Parathyroid adenoma (tissue), 2 donors: ENCODE measurements around the gene NOC2L.
A peak's percentile ranks its signal among the peaks of the same experiment; 100 is the strongest.

Experiments
- H2AFZ ChIP-seq: fragments of 300-600 bp; sonication (generic); one replicate; pipeline ENCODE4 v1.7.0; 2017; ENCODE audit warnings: antibody characterized with exemption, mild to moderate bottlenecking
- H3K27ac ChIP-seq: fragments of 300-600 bp; sonication (generic); one replicate; pipeline ENCODE4 v1.7.0; 2017
- H3K27me3 ChIP-seq: fragments of 300-600 bp; sonication (generic); one replicate; pipeline ENCODE4 v1.7.0; 2017; ENCODE audit warnings: low read length; ENCODE audit not compliant: control insufficient read depth, insufficient read depth
- H3K36me3 ChIP-seq: fragments of 300-600 bp; sonication (generic); one replicate; pipeline ENCODE4 v1.7.0; 2017; ENCODE audit warnings: low read length; ENCODE audit not compliant: control insufficient read depth, insufficient read depth
- H3K4me1 ChIP-seq: fragments of 300-600 bp; sonication (generic); one replicate; pipeline ENCODE4 v1.7.0; 2017; ENCODE audit warnings: control low read depth
- H3K4me2 ChIP-seq: fragments of 300-600 bp; sonication (generic); one replicate; pipeline ENCODE4 v1.7.0; 2017; ENCODE audit warnings: low read length
- H3K4me3 ChIP-seq: fragments of 300-600 bp; sonication (generic); one replicate; pipeline ENCODE4 v1.7.0; 2017; ENCODE audit warnings: low read depth, low read length
- H3K79me2 ChIP-seq: fragments of 300-600 bp; sonication (generic); one replicate; pipeline ENCODE4 v1.7.0; 2017; ENCODE audit warnings: control low read depth
- H3K9ac ChIP-seq: fragments of 300-600 bp; sonication (generic); one replicate; pipeline ENCODE4 v1.7.0; 2017; ENCODE audit warnings: mild to moderate bottlenecking
- H3K9me3 ChIP-seq: fragments of 300-600 bp; sonication (generic); one replicate; pipeline ENCODE4 v1.7.0; 2017; ENCODE audit warnings: low read length; ENCODE audit not compliant: control insufficient read depth
- TF ChIP-seq, protein P1 (sequence below): fragments of 300-600 bp; sonication (generic); IDR thresholded peaks from one replicate; pipeline ENCODE4 v1.7.0; 2017; ENCODE audit warnings: antibody characterized with exemption, mild to moderate bottlenecking
- donor health status: primary hyperparathyroidism.

The NOC2L gene

DNA sequence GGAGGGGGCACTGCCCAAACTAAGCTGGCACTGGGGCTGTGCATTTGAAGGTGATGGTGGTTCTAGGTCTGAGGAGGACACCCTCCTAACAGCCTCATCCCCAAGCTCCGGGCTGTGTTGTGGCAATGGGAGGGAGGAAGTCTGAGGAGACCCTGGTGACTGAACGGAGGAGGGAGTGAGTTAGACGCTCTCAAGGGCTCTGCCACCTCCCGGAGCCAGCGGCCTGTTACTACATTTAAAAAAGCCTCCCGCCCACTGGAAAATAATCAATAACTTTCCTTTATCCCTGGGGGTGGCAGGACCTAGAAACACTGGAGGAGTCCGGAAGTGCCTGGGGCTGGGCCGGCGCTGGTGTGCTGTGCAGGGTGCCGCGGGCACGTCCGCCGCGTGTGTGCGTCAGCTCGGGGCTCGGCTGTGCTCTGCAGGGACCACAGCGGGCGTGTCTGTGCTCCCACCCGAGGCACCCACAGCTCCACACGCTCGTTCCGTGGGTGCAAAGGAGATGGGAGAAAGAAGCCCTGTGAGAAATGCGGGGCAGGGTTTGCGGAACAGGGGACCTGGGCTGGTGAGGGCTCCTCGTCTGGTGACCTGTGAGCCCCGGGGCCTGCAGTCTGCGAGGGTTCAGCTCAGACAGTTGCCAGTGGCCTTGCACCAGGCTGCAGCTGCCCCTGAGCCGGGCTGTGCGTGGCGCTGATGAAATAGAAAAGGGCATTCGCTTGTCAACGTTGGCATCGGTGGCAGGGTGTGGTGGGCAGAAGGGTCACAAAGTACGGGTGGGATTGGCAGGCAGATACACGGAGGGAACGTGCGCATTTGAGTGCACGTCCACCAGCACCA is 30.0 kb downstream of the NOC2L start:
- H3K4me3 ChIP-seq, result no peak overlapping the region
- no peaks in the 10 kb centered on the region for H3K4me1 ChIP-seq
- no peak overlapping the region for H3K9ac ChIP-seq
- TF ChIP-seq, protein P1, sequence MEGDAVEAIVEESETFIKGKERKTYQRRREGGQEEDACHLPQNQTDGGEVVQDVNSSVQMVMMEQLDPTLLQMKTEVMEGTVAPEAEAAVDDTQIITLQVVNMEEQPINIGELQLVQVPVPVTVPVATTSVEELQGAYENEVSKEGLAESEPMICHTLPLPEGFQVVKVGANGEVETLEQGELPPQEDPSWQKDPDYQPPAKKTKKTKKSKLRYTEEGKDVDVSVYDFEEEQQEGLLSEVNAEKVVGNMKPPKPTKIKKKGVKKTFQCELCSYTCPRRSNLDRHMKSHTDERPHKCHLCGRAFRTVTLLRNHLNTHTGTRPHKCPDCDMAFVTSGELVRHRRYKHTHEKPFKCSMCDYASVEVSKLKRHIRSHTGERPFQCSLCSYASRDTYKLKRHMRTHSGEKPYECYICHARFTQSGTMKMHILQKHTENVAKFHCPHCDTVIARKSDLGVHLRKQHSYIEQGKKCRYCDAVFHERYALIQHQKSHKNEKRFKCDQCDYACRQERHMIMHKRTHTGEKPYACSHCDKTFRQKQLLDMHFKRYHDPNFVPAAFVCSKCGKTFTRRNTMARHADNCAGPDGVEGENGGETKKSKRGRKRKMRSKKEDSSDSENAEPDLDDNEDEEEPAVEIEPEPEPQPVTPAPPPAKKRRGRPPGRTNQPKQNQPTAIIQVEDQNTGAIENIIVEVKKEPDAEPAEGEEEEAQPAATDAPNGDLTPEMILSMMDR, result no peak
- H3K9me3 ChIP-seq, result no peaks in the 10 kb centered on the region
- no peaks in the 10 kb centered on the region for H3K79me2 ChIP-seq
- no peak overlapping the region for H3K27ac ChIP-seq
- H3K27me3 ChIP-seq, result no peaks in the 10 kb centered on the region
- H3K4me2 ChIP-seq, result no peak overlapping the region
- H3K36me3 ChIP-seq, result no peaks in the 10 kb centered on the region
- H2AFZ ChIP-seq, result no peak overlapping the region

DNA sequence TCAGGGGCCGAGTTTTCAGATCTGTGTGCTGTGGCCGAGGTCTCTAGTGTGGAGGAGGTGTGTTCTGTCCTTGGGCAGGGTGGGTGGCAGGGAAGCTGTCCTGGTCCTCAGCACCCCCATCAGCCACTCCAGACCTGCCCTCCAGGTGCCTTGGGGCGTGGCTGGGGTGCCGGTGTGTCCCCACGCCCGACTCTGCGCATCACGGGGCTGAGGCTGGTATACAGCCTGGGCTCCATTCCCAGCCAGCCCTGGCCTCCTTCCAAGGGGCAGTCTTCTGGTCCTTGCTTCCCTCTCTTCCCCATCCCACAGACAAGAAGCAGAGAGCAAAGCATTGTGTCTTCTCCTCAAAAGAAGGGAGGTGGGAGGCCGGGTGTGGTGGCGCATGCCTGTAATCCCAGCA is 31.3 kb downstream of the NOC2L start:
- H3K27ac ChIP-seq, result no peak overlapping the region
- no peak overlapping the region for H3K4me3 ChIP-seq
- H3K79me2 ChIP-seq, result no peaks in the 10 kb centered on the region
- H2AFZ ChIP-seq, result no peak overlapping the region
- H3K4me2 ChIP-seq, result no peak overlapping the region
- TF ChIP-seq, protein P1, result no peak
- H3K27me3 ChIP-seq, result no peaks in the 10 kb centered on the region
- no peak overlapping the region for H3K9ac ChIP-seq
- H3K4me1 ChIP-seq, result no peaks in the 10 kb centered on the region
- H3K36me3 ChIP-seq, result no peaks in the 10 kb centered on the region
- no peaks in the 10 kb centered on the region for H3K9me3 ChIP-seq

DNA sequence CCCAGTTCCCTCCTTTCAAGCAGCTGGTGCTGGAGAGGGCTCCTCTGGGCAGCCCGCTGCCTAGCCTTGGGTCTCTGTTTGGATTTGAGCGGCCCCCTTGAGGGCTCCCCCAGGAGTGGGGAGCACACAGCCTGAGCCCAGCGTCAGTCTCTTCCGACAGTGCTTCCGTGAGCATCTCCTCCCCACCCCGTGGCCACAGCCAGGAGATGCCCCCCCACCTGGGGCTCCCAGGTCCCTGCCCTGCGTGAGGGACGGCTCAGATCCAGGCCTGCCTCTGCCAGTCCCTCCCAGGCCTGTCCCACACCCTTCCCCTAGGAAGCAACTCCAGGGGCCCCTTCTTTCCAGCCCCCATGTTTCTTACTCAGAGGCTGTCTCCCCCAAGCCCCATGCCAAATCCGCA is 31.8 kb downstream of the NOC2L start:
- H3K36me3 ChIP-seq, result no peaks in the 10 kb centered on the region
- H3K4me2 ChIP-seq, result no peak overlapping the region
- H3K9me3 ChIP-seq, result no peaks in the 10 kb centered on the region
- H3K4me3 ChIP-seq, result no peak overlapping the region
- no peaks in the 10 kb centered on the region for H3K4me1 ChIP-seq
- H3K79me2 ChIP-seq, result no peaks in the 10 kb centered on the region
- no peak overlapping the region for H3K9ac ChIP-seq
- no peak overlapping the region for H2AFZ ChIP-seq
- no peaks in the 10 kb centered on the region for H3K27me3 ChIP-seq
- no peak overlapping the region for H3K27ac ChIP-seq
- TF ChIP-seq, protein P1, result no peak

DNA sequence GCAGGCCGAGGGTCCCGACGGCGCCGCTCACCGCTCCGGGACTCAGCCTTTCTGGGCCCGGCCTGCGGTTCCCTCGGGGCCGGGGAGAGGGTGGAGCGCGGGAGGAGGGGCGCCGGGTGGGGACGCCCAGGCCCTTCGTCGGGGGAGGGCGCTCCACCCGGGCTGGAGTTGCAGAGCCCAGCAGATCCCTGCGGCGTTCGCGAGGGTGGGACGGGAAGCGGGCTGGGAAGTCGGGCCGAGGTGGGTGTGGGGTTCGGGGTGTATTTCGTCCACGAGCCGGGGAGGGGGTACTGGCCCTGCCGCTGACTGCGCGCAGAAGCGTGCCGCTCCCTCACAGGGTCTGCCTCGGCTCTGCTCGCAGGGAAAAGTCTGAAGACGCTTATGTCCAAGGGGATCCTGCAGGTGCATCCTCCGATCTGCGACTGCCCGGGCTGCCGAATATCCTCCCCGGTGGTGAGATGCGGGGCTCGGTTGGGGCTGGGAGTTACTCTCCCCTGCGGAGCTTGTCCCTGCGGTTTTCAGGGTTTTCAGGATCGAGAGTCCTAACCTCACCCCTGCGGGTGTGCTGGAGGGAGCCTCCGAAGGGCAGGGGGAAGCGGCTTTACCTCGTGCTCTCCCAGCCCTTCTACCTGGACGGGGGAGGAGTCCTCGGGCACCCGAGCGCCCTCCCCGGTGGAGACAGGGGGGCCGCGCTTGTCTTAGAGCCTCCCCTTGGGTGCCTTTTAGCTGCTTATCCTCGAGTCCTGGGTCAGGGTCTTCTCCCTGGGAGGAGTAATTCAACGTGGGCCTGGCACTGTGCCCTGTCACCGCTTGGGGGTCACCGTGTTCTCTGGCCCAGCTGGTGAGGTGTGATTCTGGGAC is 33.3 kb downstream of the NOC2L start:
- Histone ChIP-seq H3K27ac (no peak overlapping the region), H3K4me3 (no peak overlapping the region), H3K27me3 (no peaks in the 10 kb centered on the region), H3K4me1 (no peaks in the 10 kb centered on the region), H3K36me3 (no peaks in the 10 kb centered on the region), H3K4me2 (peak overlapping the region; percentile 53), H3K9ac (no peak overlapping the region), H2AFZ (no peak overlapping the region), H3K9me3 (no peaks in the 10 kb centered on the region), H3K79me2 (no peaks in the 10 kb centered on the region)
- TF ChIP-seq, protein P1, result no peak
